DMS79 (cell line): Measurements from ENCODE around the gene MRPS17.

Source experiments
- DNase-seq: peaks from one replicate; lab custom pipeline; 2025; lab: John Stamatoyannopoulos, UW

The MRPS17 gene

DNA sequence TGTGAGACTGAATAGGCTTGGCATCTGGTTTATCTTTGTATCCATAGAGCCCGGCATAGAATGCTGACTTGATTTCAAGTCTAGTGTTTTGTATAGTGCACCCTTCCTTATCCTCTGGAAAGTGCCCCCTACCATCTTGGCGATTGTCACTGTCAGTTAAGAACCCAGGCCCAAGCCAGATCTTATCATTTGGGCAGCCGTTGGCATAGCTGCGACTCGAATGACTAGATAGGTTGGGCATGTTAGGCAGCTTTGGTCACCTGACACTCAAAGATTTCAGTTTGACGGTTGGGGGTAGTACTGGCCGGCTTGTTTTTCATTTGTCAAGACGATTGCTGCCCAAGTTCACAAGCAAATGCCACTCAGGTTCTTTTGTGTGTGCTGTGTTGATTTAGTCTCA, 19.3 kb downstream of the MRPS17 start:
- no peak for DNase-seq

DNA sequence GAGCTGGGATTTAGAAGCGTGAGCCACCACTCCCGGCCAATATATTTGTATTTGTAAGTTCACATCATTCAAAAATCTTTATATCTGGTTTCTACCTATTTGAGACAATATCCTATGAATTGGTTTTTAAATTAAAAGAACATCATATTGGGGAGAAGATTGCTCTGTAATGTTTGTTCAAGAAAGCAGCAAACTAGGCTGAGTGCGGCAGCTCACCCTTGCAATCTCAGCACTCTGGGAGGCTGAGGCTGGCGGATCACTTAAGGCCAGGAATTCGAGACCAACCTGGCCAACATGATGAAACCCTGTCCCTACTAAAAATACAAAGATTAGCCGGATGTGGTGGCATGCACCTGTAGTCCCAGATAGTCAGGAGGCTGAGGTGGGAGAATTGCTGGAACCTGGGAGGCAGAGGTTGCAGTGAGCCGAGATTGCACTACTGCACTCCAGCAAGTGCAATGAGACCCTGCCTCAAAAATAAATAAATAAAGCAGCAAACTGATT, 22.1 kb downstream of the MRPS17 start:
- no peak for DNase-seq

DNA sequence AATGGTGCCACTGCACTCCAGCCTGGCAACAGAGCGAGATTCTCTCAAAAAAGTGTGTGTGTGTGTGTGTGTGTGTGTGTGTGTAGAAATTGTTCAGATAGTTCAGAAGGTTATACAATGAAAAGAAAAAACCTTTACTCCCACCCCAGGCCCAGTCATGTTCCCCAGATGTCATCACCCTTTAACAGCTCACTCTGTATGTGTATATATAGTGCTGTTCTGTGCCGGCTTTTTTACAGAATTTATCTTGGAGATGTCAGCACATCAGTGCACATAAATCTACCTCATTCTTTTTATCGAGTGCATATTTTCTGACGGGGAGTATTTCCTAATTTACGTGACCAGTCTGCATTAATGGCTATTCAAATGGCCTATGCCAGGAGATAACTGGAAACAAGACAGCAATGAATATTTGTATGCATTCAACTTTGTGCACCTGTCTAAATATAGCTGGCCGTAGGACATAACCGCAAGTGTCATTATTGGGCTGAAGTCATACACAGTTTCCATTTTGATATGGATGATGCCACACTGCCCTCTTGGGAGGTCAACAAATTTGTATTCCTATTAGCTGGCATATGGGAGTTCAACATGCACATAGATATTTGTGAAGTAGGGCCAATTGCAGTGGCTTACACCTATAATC, 24.4 kb downstream of the MRPS17 start:
- no peak for DNase-seq

DNA sequence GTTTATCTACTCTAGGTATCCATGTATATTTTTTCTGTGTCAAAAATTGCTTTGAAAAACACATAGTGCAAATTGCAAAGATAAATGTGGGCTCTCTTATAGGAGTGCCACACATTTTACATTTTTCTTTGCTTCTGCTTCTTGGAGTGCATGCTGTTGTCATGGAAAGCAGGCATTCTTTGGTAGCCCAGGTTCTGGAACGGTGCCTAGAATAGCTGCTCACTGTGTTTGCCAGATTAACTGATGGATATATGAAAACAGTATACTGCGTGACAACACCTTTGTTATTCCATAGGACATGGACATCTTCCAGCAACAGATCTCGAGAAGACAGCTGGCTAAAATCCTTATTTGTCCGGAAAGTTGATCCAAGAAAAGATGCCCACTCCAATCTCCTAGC, 26.2 kb downstream of the MRPS17 start:
- no peak for DNase-seq

DNA sequence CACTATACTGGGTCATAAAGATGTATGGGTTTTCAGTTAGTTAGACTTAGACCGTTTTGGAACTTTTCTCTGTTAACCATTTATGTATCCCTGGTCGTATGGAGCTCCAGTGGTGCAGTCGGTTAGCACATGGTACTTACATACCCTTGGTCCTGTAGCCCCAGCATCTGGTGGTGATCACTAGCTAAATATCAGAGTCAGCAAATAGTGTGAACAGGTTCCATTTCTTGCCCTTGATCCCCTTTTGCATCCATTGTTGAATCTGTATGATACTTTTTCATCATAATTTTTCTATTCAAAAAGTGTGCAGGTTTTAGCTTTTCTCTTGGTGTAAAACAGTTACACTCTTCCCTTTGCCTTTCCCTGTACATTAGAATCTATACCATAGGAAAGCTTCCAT, 28.6 kb downstream of the MRPS17 start:
- DNase-seq, result no peak

DNA sequence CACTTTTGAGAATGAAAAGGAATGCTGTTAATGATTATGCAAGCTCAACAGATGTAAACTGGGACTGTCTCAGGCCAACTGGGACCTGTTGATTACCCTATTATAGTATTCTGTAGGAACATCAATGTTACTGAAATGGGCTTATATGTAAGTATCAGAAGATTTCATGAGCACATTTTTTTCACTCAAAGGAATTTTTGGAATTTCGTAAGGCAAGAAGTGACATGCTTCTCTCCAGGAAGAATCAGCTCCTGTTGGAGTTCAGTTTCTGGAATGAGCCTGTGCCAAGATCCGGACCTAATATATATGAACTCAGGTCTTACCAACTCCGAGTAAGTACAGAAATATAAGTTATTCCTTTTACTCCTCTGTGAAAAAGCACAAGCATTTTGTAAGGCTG, 31.9 kb downstream of the MRPS17 start:
- no peak for DNase-seq

DNA sequence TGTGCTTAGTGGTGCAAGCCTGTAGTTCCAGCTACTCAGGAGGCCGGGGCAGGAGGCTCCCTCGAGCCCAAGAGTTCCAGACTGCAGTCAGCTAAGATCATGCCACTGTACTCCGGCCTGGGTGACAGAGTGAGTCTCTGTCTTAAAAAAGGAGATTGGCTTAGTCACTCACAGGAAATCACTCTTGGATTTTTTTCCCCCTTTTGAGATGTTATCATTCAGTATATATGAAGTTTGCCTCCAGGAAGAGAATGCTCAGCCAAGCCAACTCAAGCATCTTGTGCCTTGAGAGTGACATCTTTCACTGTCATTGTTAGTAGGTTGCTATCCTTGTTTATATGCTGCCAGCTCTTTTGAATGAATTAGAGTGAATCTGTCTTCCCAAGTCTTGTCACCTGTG, 40.7 kb downstream of the MRPS17 start:
- no peak for DNase-seq

DNA sequence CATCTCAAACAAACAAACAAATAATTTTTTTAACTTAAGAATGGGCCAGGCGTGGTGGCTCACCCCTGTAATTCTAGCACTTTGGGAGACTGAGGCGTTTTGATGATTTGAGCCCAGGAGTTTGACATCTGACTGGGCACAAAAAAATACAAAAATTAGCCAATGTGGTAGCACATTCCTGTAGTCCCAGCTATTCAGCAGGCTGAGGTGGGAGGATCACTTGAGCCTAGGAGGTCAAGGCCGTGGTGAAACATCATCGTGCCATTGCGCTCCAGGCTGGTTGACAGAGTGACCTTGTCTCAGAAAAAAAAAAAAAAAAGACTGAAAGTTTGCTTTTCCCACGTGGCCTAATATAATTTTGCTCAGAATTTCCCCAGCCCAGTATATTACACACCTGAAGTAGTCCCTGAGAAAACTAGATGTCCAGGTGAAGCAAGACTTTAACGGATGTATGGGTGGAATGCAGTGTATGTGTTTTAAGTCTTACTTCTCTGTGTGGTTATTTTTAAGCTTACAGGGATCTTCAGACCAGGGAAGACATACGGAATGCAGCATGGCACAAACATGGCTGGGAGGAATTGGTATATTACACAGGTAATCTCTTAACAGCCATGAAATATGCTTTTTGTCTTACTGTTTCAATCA, 45.3 kb downstream of the MRPS17 start:
- DNase-seq, result no peak

DNA sequence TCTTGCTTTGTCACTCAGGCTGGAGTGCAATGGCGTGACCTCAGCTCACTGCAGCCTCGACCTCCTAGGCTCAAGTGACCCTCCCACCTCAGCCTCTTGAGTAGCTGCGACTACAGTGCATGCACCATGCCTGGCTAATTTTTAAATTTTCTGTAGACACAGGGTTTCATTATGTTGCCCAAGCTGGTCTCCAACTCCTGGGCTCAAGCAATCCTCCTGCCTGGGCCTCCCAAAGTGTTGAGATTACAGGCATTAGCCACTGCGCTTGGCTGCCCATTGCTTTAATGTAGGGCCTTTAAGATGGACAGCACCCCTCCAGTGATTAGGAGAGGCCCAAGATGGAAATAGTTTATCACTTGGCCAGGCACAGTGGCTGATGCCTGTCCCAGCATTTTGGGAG, 52.1 kb downstream of the MRPS17 start:
- DNase-seq, result no peak
